Measurements from ENCODE around the gene TSSC4. TPM values are rescaled to one million over a fixed set of nuclear protein-coding genes. Genes with fewer than 3 reads are reported as not detected.

The TSSC4 gene
- total RNA-seq, 1 donor from 2014 or later: 80.8 TPM

DNA sequence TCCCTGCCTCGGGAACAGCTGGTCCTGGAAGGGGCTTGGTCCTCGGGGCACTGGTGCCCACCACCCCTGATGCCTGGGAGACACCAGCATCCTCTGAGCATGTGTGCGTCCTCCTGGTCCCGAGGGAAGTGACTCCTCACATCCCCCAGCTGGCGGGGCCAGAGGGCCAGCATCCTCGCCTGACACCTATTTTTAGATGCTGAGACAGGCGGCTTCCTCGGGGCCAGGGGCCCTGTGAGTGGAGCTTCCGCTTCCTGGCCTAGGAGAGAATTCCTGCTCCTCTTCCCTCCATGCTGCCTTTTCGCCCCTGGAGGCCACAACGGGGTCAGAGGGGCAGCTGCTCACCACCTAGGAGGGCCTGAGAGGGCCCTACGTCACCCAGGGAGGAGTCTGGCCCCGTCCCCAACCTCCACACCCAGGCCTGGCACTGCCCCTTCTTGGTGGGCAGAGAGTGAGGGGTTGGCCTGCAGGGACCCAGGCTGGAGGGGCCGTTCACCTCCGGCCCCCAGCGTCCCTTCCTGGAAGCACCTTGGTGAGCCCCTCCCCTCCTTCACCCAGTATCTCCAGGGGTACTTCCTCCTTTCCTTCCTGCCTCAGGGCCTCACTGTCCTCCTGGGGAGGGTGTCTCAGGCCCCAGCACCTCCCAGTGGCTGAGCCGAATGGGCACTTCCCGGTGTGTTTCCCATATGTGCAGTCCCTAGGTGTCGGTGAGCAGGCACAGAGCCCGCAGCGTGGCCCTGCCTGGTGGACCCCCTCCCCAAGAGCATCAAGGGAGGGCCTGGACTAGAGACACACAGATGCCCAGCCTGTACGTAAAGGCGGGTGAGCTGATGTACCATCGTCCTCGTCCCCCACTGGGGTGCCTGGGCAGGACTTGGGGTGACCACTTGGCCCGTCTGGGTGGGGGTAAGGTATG lies 17.4 kb upstream of the TSSC4 start:
- Histone ChIP-seq H3K27me3 (ENCODE audit: control insufficient read depth, insufficient read depth, low read length) (no peaks in the 10 kb centered on the region), H3K36me3 (ENCODE audit: control insufficient read depth, insufficient read depth, low read length) (peaks cover 18% of the 10 kb centered on the region), H3K4me3 (ENCODE audit: low read depth, low read length) (no peak overlapping the region)
- TF ChIP-seq, protein P1, sequence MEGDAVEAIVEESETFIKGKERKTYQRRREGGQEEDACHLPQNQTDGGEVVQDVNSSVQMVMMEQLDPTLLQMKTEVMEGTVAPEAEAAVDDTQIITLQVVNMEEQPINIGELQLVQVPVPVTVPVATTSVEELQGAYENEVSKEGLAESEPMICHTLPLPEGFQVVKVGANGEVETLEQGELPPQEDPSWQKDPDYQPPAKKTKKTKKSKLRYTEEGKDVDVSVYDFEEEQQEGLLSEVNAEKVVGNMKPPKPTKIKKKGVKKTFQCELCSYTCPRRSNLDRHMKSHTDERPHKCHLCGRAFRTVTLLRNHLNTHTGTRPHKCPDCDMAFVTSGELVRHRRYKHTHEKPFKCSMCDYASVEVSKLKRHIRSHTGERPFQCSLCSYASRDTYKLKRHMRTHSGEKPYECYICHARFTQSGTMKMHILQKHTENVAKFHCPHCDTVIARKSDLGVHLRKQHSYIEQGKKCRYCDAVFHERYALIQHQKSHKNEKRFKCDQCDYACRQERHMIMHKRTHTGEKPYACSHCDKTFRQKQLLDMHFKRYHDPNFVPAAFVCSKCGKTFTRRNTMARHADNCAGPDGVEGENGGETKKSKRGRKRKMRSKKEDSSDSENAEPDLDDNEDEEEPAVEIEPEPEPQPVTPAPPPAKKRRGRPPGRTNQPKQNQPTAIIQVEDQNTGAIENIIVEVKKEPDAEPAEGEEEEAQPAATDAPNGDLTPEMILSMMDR (IDR thresholded peaks at IDR 0.05; ENCODE audit: insufficient read depth, low read length, severe bottlenecking): no peak
- DNase-seq (ENCODE audit: low read depth): no peak
- no peak for FAIRE-seq

DNA sequence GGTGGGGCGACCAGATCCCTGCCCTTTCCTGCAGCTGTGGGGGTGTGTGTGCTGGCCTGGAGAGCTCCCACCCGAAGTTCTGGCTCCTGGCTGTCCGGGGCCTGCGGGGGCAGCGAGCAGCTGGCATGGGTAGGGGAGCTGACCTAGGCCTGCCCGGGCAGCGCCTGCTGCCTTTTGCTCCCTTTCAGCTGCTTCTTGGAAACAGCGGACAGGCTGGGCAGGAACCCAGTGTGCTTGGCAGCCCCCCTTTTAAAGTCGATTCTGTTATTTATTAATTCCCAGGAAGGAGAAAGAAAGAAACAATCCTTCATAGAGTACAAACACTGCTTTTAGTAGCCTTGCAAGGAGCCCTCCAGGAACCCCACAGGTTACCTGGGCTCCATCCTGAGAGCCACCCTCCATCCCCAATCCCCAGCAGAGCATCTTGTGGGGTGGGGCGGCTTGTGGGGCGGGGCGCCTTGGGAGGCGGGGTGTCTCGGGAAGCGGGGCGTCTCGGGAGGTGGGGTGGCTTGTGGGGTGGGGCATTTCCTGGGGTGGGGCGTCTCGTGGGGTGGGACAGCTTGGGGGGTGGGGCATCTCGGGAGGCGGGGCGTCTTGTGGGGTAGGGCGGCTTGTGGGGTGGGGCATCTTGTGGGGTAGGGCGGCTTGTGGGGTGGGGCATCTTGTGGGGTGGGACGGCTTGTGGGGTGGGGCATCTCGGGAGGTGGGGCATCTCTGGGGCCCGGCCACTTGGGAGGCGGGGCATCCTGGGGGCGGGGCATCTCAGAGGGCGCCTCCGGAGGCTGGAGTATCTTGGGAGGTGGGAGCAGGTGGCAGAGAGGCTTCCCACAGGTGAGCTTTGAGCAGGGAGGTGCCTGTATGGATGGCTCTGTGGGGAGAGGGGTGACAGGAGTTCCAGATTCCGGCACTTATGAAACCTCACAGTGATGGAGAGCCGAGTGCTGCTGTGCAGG lies 16.4 kb upstream of the TSSC4 start:
- Histone ChIP-seq H3K36me3 (ENCODE audit: control insufficient read depth, insufficient read depth, low read length) (peaks cover 22% of the 10 kb centered on the region), H3K4me3 (ENCODE audit: low read depth, low read length) (no peak overlapping the region), H3K27me3 (ENCODE audit: control insufficient read depth, insufficient read depth, low read length) (no peaks in the 10 kb centered on the region)
- TF ChIP-seq, protein P1 (IDR thresholded peaks at IDR 0.05; ENCODE audit: insufficient read depth, low read length, severe bottlenecking): no peak
- peak; percentile 25 for DNase-seq (ENCODE audit: low read depth)
- no peak for FAIRE-seq

DNA sequence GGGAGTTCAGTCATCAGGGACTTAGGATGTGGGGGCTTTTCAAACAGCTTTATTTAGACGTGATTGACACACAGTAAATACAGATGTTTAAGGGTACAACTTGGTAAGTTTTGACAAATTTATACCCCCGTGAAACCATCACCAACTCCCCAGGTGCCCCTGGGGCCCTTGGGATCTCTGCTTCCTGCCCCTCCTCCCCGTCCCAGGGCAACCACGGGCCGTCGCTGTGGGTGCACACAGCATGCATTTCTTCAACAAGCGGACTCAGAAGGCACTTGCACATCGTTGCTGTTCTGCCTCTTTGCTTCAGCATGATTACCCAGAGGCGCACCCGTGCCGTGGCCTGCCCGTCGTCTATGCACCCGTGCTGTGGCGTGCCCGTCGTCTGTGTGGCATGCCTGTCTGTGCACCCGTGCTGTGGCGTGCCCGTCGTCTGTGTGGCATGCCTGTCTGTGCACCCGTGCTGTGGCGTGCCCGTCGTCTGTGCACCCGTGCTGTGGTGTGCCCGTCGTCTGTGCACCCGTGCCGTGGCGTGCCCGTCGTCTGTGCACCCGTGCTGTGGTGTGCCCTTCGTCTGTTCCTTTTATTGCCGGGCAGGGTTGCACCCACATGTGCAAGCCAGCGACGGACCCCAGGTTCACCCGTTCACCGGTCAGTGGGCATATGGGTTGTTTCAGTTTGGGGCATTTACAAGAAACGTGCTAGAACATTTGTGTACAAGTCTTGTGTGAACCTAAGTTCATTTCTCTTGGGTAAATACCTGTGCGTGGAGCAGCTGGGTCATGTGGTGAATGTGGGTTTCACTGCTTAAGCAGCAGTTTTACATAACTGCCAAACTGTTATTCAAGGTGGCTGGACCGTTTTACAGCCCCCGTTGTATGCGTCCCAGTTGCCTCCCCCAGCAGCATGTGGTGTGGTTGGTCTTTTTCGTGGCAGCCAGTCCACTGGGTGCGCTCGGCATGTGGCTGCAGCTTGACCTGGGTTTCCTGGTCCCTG lies 15.1 kb upstream of the TSSC4 start:
- FAIRE-seq: peak; percentile 76
- Histone ChIP-seq H3K36me3 (ENCODE audit: control insufficient read depth, insufficient read depth, low read length) (peaks cover 26% of the 10 kb centered on the region), H3K27me3 (ENCODE audit: control insufficient read depth, insufficient read depth, low read length) (no peaks in the 10 kb centered on the region), H3K4me3 (ENCODE audit: low read depth, low read length) (no peak overlapping the region)
- DNase-seq (ENCODE audit: low read depth): no peak
- TF ChIP-seq, protein P1 (IDR thresholded peaks at IDR 0.05; ENCODE audit: insufficient read depth, low read length, severe bottlenecking): no peak

DNA sequence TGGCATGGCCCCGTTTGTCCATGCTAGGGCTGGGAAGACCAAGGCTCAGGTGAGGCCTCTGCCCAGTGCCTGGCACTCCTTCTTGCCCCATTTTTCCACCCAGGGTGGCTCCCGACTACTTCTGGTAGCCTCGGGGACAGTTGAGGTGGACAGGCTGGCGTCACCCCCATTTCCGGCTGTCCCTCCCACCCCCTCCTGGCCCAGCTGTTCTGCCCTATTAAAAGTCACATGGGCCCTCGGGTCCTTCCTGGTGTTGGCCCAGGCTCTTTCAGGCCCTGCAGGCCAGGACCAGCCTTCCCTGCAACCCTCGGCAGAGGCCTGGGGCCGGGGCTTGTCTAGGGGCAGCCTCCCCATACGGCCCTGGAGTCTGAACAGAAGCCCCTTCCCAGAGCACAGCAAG lies 14.0 kb upstream of the TSSC4 start:
- TF ChIP-seq, protein P1 (IDR thresholded peaks at IDR 0.05; ENCODE audit: insufficient read depth, low read length, severe bottlenecking): no peak
- DNase-seq (ENCODE audit: low read depth): no peak
- Histone ChIP-seq H3K27me3 (ENCODE audit: control insufficient read depth, insufficient read depth, low read length) (no peaks in the 10 kb centered on the region), H3K4me3 (ENCODE audit: low read depth, low read length) (no peak overlapping the region), H3K36me3 (ENCODE audit: control insufficient read depth, insufficient read depth, low read length) (peaks cover 25% of the 10 kb centered on the region)
- no peak for FAIRE-seq

Data from bronchial epithelial cell (primary cell).